Measurements from ENCODE around the gene ZAP70. TPM values are rescaled to one million over a fixed set of nuclear protein-coding genes. Genes with fewer than 3 reads are reported as not detected.

ZAP70 gene
- total RNA-seq, 1 experiment from 2014 or later = not detected

DNA sequence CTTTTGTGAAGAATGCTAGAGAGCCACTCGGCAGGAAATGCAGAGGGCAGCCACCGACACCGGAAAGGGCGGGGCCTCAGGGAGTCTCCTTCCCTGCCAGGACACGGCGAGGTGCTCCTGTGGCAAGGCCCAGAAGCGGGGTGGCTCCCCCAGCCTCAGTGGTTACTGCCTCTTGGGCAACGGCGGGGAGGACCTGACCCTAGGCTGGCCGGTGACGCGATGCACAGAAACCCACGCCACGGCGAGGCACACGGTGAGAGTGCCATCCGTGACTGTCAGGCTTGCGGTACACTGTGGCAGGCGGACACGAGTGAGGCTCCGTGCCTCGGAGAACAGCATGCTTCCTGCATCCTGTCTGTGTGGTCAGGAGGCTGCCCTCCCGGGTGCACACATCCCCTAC is 47.8 kb downstream of the ZAP70 start:
- H4K20me1 ChIP-seq (ENCODE audit: insufficient read depth) = no peaks in the 10 kb centered on the region
- TF ChIP-seq EZH2 (IDR thresholded peaks at IDR 0.05; ENCODE audit: low read depth) = no peak
- TF ChIP-seq, protein P1, sequence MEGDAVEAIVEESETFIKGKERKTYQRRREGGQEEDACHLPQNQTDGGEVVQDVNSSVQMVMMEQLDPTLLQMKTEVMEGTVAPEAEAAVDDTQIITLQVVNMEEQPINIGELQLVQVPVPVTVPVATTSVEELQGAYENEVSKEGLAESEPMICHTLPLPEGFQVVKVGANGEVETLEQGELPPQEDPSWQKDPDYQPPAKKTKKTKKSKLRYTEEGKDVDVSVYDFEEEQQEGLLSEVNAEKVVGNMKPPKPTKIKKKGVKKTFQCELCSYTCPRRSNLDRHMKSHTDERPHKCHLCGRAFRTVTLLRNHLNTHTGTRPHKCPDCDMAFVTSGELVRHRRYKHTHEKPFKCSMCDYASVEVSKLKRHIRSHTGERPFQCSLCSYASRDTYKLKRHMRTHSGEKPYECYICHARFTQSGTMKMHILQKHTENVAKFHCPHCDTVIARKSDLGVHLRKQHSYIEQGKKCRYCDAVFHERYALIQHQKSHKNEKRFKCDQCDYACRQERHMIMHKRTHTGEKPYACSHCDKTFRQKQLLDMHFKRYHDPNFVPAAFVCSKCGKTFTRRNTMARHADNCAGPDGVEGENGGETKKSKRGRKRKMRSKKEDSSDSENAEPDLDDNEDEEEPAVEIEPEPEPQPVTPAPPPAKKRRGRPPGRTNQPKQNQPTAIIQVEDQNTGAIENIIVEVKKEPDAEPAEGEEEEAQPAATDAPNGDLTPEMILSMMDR (conservative IDR thresholded peaks at IDR 0.05) = no peak
- no peak for DNase-seq
- CTCF ChIA-PET = no interaction called here
- no peak overlapping the region for H3K4me3 ChIP-seq
- H3K4me1 ChIP-seq (replicated peaks; ENCODE audit: insufficient read depth) = no peaks in the 10 kb centered on the region
- no peak overlapping the region for H3K4me2 ChIP-seq
- no peaks in the 10 kb centered on the region for H3K9me3 ChIP-seq (ENCODE audit: insufficient read depth, low read depth)
- H3K27me3 ChIP-seq (ENCODE audit: insufficient read depth, low read depth) = no peaks in the 10 kb centered on the region
- H3K79me2 ChIP-seq (ENCODE audit: low read depth) = no peaks in the 10 kb centered on the region
- no peaks in the 10 kb centered on the region for H3F3A ChIP-seq (ENCODE audit: insufficient read depth, low read depth)
- POLR2A ChIA-PET (ENCODE audit: unreplicated experiment) = no interaction called here
- intact Hi-C loops (cut with micrococcal nuclease; ENCODE audit: unreplicated experiment) = no loop called here
- no peak overlapping the region for H3K27ac ChIP-seq
- H3K9me2 ChIP-seq (ENCODE audit: insufficient read depth) = no peaks in the 10 kb centered on the region
- H3K36me3 ChIP-seq (ENCODE audit: low read depth) = peaks cover 13% of the 10 kb centered on the region
- H2AFZ ChIP-seq = no peak overlapping the region
- no TSS peak for BruUV-seq (replicated peaks)

DNA sequence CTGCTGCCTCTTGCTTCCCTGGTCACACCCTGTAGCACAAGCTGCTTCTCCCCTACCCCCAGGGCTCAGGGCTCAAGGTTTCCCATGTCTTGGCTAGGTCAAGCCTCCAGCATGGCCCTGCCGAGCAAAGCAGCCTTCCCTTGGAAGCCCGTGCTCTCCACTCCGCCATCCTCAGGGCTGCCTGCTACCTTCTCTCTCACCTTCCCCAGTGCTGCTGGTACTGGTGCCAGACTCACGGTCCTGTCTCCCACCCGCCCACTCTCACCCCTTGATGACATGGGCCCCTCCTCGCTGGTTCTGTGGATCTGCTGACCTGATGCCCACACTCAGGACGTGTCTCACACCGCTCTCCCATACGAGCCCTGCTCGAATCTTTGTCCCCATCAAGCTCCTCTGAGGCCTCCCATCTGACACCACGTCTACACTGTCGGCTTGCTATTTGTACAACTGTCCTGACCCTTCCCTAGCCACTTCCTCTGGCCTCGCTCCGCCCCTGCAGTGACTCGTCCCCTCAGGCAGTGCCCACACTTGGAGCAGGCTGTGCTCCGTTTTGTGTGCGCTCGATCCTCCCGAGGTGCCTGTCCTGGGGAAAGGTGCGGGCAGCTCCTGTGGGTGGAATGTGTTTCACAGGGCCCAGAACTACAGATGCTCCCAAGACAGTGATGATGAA is 49.9 kb downstream of the ZAP70 start:
- no TSS peak for BruUV-seq (replicated peaks)
- DNase-seq = peak in 1 of 2 experiments; percentile 15
- H3K4me3 ChIP-seq = no peak overlapping the region
- H3K9me3 ChIP-seq (ENCODE audit: insufficient read depth, low read depth) = no peaks in the 10 kb centered on the region
- H2AFZ ChIP-seq = no peak overlapping the region
- H3K27ac ChIP-seq = no peak overlapping the region
- no peaks in the 10 kb centered on the region for H3K79me2 ChIP-seq (ENCODE audit: low read depth)
- no peaks in the 10 kb centered on the region for H4K20me1 ChIP-seq (ENCODE audit: insufficient read depth)
- ChIA-PET POLR2A (ENCODE audit: unreplicated experiment) (no interaction called here), CTCF (no interaction called here)
- no peak for TF ChIP-seq EZH2 (IDR thresholded peaks at IDR 0.05; ENCODE audit: low read depth)
- TF ChIP-seq, protein P1 (conservative IDR thresholded peaks at IDR 0.05) = no peak
- H3F3A ChIP-seq (ENCODE audit: insufficient read depth, low read depth) = no peaks in the 10 kb centered on the region
- H3K4me1 ChIP-seq (replicated peaks; ENCODE audit: insufficient read depth) = no peaks in the 10 kb centered on the region
- no peak overlapping the region for H3K4me2 ChIP-seq
- no peaks in the 10 kb centered on the region; the same call in 1 of the 2 replicates for H3K9me2 ChIP-seq (ENCODE audit: insufficient read depth)
- intact Hi-C loops (cut with micrococcal nuclease; ENCODE audit: unreplicated experiment) = no loop called here
- H3K36me3 ChIP-seq (ENCODE audit: low read depth) = peaks cover 12% of the 10 kb centered on the region
- no peaks in the 10 kb centered on the region for H3K27me3 ChIP-seq (ENCODE audit: insufficient read depth, low read depth)

DNA sequence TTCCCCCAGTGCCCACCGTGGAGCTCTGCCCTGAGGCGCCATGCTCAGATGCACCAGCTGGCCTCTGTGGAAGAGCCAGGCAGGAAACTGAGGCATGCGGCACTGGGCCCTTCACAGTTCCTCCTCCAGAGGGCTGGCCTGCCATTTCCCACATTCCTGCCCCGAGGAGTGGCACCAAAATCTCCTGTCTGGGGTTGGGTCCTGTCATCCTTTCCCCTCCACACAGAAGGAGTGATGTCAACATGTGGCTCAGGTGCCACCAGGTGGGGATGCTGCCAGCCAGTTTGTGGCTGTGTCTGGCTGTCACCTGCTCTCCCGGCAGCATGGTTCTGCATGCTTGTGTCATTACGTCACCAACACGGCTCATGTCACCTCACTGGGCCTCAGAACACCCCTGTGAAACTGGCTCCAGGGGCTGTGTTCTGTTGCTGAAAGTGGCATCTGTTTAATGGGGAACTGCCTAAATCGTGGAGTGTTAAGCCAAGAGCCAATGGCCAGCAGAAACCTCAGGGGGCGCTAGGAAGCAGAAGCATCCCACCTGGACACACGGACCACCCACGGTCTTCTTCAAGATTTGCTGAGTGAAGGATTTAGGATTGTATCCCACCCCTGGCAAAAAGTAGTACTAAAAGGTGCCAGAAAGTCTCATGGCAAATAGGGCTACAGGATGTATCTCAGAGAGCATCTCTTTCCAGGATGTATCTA is 51.3 kb downstream of the ZAP70 start:
- TF ChIP-seq, protein P1 (conservative IDR thresholded peaks at IDR 0.05) = no peak
- TF ChIP-seq EZH2 (IDR thresholded peaks at IDR 0.05; ENCODE audit: low read depth) = no peak
- Histone ChIP-seq H3K36me3 (ENCODE audit: low read depth) (peaks cover 8% of the 10 kb centered on the region; the same call in 1 of the 2 replicates), H3K4me1 (replicated peaks; ENCODE audit: insufficient read depth) (no peaks in the 10 kb centered on the region), H3K79me2 (ENCODE audit: low read depth) (no peaks in the 10 kb centered on the region), H3F3A (ENCODE audit: insufficient read depth, low read depth) (no peaks in the 10 kb centered on the region), H3K9me3 (ENCODE audit: insufficient read depth, low read depth) (no peaks in the 10 kb centered on the region), H3K4me3 (no peak overlapping the region), H3K27me3 (ENCODE audit: insufficient read depth, low read depth) (no peaks in the 10 kb centered on the region), H2AFZ (no peak overlapping the region), H3K27ac (no peak overlapping the region), H4K20me1 (ENCODE audit: insufficient read depth) (no peaks in the 10 kb centered on the region), H3K9me2 (ENCODE audit: insufficient read depth) (no peaks in the 10 kb centered on the region; the same call in 1 of the 2 replicates), H3K4me2 (no peak overlapping the region)
- no peak for DNase-seq
- CTCF ChIA-PET = no interaction called here
- intact Hi-C loops (cut with micrococcal nuclease; ENCODE audit: unreplicated experiment) = no loop called here
- BruUV-seq (replicated peaks) = no TSS peak
- POLR2A ChIA-PET (ENCODE audit: unreplicated experiment) = interaction anchor here (0.6 kb wide), 1 partner anchor 174 kb away, joined by 5 read pairs; no protein-coding TSS in a partner anchor
